Spleen (tissue), 11 donors: ENCODE data around the gene CST7. TPM values are rescaled to one million over a fixed set of nuclear protein-coding genes. Genes with fewer than 3 reads are reported as not detected.
A peak's percentile ranks its signal among the peaks of the same experiment; 100 is the strongest.

ENCODE experiments used
- DNase-seq: peaks from one replicate; pipeline ENCODE4 v3.0.0-alpha.2; 2020
- H3K27ac ChIP-seq, 8 donors: fragments of 200-600 bp; sonication (generic) in 7 of 8; 1 replicate in 4 of 8; 2 replicates in 4 of 8; pipeline versions ENCODE4 v1.5.0 to v1.8.0; 2016 to 2021; ENCODE audit warnings: inconsistent platforms in 4 of 8, mild to moderate bottlenecking in 4 of 8, moderate library complexity in 1 of 8
- H3K27me3 ChIP-seq, 7 donors: fragments of 200-600 bp; sonication (generic) in 6 of 7; replicated peaks in 1 of 7; 1 replicate in 4 of 7; 2 replicates in 3 of 7; pipeline versions ENCODE4 v1.5.0 to v1.8.0; 2016 to 2021; ENCODE audit warnings: inconsistent platforms in 3 of 7, mild to moderate bottlenecking in 1 of 7
- H3K36me3 ChIP-seq, 6 donors: fragments of 200-600 bp; sonication (generic) in 5 of 6; 1 replicate in 4 of 6; 2 replicates in 2 of 6; pipeline versions ENCODE4 v1.5.0 to v1.8.0; 2016 to 2021; ENCODE audit warnings: inconsistent platforms in 2 of 6
- H3K4me1 ChIP-seq, 6 donors: fragments of 200-600 bp; sonication (generic) in 5 of 6; 1 replicate in 3 of 6; 2 replicates in 3 of 6; pipeline versions ENCODE4 v1.5.0 to v1.8.0; 2016 to 2021; ENCODE audit warnings: inconsistent platforms in 3 of 6
- H3K4me3 ChIP-seq, 8 donors: fragments of 200-600 bp; sonication (generic) in 7 of 8; 1 replicate in 4 of 8; 2 replicates in 4 of 8; pipeline versions ENCODE4 v1.5.0 to v1.8.0; 2016 to 2021; ENCODE audit warnings: inconsistent platforms in 4 of 8, mild to moderate bottlenecking in 4 of 8, moderate library complexity in 2 of 8
- H3K9me3 ChIP-seq, 8 donors: fragments of 200-600 bp; sonication (generic) in 7 of 8; 1 replicate in 4 of 8; 2 replicates in 4 of 8; pipeline versions ENCODE4 v1.5.0 to v1.8.0; 2016 to 2021; ENCODE audit warnings: inconsistent platforms in 4 of 8
- POLR2A ChIP-seq, 3 donors: fragments of 450-650 bp; IDR thresholded peaks; one replicate each; pipeline ENCODE4 v1.5.1; 2017; ENCODE audit warnings: antibody characterized with exemption in 3 of 3, mild to moderate bottlenecking in 1 of 3
- POLR2AphosphoS5 ChIP-seq, 3 donors: sonication (generic); formaldehyde crosslinking; IDR thresholded peaks; one replicate each; pipeline ENCODE4 v1.5.1; 2017; ENCODE audit warnings: antibody characterized with exemption in 3 of 3
- WGBS, 5 donors: extraction: QIAGEN DNeasy Blood & Tissue Kit in 3 of 5; methylation state at CpG; one replicate each; pipeline versions ENCODE4 v1.1.5 to v1.1.7; 2013 to 2018; 5-methylcytosine and 5-hydroxymethylcytosine counted together
- intact Hi-C: fragments of 100-400 bp; cut with DNase I; formaldehyde crosslinking; loops from one replicate; pipeline ENCODE4 v1.15.0; 2023; ENCODE audit warnings: low total_unique reads
- polyA plus RNA-seq, 3 donors: library from polyadenylated mRNA; stranded (reverse); fragments of 200-250 nt; gene quantifications; one replicate each; pipeline ENCODE4 v1.2.1, GENCODE V29; 2013
- total RNA-seq, 7 donors: library from RNA; depleted of rRNA in 3 of 7; stranded (reverse); fragments of >200 nt in 3 of 7; fragmentation: NEBNext Ultra II Directional in 4 of 7; extraction: Animal tissue kit (Norgen Biotek cat#: 25700) in 4 of 7; gene quantifications; one replicate each; pipeline versions ENCODE4 v1.1.0 to v1.2.1, GENCODE V29; 2016 to 2021
- TF ChIP-seq, protein P1 (sequence below), 11 experiments: fragments of 200-600 bp in 7 of 11; fragments of 450-650 bp in 4 of 11; sonication (generic) in 4 of 11; IDR thresholded peaks in 8 of 11; conservative IDR thresholded peaks in 3 of 11; 1 replicate in 7 of 11; 2 replicates in 4 of 11; pipeline versions ENCODE4 v1.4.0 to v1.8.0; 2016 to 2021; ENCODE audit warnings: antibody characterized with exemption in 11 of 11, inconsistent platforms in 4 of 11, mild to moderate bottlenecking in 1 of 11
- donor health status: healthy with polysubstance abuse.
- donor health status: DM: no; HTN: no; CAD: no; lungs with moderate emphysema.
- donor health status: DM: no; HTN: no; CAD: no.
- donor health status: Bipolar disorder and iron deficiency.
- donor health status: healthy.
- donor health status: DM: no; HTN: no; CAD: no.
- donor health status: DM: yes; HTN: yes; CAD: no.

The CST7 gene
- total and polyA plus RNA-seq, 10 donors = 23.1 to 298 (median 63.8) TPM

DNA sequence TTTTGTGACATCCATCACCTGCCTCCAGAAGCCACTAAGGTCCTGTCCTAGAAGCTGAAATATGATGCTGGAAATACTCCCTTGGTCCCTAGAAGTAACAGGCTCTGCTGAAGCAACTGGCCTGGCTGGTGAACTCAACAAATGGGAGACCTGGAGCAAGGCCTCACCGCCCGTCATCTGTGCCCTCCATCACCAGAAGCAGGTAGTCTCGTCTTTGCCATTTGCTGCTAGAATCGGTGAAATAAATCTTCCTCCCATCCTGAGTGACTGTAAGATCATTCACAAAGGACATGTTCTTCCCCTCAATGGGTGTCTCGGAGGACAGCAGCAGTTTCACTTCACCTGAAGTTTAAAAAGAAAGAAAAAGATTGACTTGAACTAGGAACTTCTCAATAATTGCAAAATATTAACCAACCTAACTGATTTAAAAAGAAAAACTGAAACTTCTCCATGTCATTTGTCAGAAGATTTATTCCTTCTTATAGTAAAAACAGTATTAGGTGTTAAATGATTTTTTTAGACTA lies 21.0 kb downstream of the CST7 start:
- intact Hi-C loops = no loop called here
- WGBS, 5 donors = 82 to 91% (median 88%) methylated on average over 5 of the region's 5 CpGs
- no peak for DNase-seq
- H3K4me1 ChIP-seq = peaks cover 0 to 23% (median 0%) of the 10 kb centered on the region in 6 donors
- no peaks in the 10 kb centered on the region for H3K27me3 ChIP-seq
- peaks cover 0 to 2% (median 0%) of the 10 kb centered on the region in 8 donors for H3K9me3 ChIP-seq
- H3K36me3 ChIP-seq = peaks cover 0 to 97% (median 85%) of the 10 kb centered on the region in 6 donors
- peak overlapping the region in 2 of 8 donors; percentile 34 to 48 for H3K27ac ChIP-seq
- TF ChIP-seq POLR2AphosphoS5 (IDR thresholded peaks at IDR 0.05) (no peak), POLR2A (IDR thresholded peaks at IDR 0.05) (no peak)
- TF ChIP-seq, protein P1, sequence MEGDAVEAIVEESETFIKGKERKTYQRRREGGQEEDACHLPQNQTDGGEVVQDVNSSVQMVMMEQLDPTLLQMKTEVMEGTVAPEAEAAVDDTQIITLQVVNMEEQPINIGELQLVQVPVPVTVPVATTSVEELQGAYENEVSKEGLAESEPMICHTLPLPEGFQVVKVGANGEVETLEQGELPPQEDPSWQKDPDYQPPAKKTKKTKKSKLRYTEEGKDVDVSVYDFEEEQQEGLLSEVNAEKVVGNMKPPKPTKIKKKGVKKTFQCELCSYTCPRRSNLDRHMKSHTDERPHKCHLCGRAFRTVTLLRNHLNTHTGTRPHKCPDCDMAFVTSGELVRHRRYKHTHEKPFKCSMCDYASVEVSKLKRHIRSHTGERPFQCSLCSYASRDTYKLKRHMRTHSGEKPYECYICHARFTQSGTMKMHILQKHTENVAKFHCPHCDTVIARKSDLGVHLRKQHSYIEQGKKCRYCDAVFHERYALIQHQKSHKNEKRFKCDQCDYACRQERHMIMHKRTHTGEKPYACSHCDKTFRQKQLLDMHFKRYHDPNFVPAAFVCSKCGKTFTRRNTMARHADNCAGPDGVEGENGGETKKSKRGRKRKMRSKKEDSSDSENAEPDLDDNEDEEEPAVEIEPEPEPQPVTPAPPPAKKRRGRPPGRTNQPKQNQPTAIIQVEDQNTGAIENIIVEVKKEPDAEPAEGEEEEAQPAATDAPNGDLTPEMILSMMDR (IDR thresholded peaks at IDR 0.05 in 8 of 11, conservative IDR thresholded peaks at IDR 0.05 in 3 of 11) = no peak
- no peak overlapping the region for H3K4me3 ChIP-seq

DNA sequence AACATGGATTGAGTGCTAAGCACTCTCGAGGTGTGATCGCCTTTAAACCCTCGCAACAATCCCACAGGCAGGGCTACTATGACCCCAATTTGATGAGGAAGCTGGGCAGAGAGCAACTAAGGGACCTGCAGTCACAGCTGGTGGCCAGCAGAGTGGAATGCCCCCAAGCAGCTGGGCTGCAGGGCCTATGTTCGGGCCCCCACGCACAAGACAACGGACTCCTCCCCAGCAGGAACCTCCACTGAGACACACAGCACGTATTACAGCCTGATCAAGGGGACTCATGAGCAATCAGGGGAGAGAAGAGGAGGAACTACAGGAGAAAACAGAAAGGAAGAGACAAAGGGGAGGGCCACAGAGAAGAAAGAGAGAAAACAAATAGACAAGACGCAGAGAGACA lies 21.7 kb downstream of the CST7 start:
- Histone ChIP-seq H3K27me3 (no peaks in the 10 kb centered on the region), H3K36me3 (peaks cover 0 to 97% (median 81%) of the 10 kb centered on the region in 6 donors), H3K4me3 (no peak overlapping the region), H3K4me1 (peaks cover 0 to 23% (median 0%) of the 10 kb centered on the region in 6 donors), H3K27ac (peak overlapping the region in 3 of 8 donors; percentile 22 to 48 (median 34)), H3K9me3 (peaks cover 0 to 9% (median under 1%) of the 10 kb centered on the region in 8 donors)
- TF ChIP-seq POLR2AphosphoS5 (IDR thresholded peaks at IDR 0.05) = no peak
- TF ChIP-seq, protein P1 (IDR thresholded peaks at IDR 0.05 in 8 of 11, conservative IDR thresholded peaks at IDR 0.05 in 3 of 11) = no peak
- no peak for TF ChIP-seq POLR2A (IDR thresholded peaks at IDR 0.05)
- intact Hi-C loops = no loop called here
- 74 to 82% (median 79%) methylated on average over 8 of the region's 8 CpGs for WGBS, 5 donors
- DNase-seq = peak; percentile 54

DNA sequence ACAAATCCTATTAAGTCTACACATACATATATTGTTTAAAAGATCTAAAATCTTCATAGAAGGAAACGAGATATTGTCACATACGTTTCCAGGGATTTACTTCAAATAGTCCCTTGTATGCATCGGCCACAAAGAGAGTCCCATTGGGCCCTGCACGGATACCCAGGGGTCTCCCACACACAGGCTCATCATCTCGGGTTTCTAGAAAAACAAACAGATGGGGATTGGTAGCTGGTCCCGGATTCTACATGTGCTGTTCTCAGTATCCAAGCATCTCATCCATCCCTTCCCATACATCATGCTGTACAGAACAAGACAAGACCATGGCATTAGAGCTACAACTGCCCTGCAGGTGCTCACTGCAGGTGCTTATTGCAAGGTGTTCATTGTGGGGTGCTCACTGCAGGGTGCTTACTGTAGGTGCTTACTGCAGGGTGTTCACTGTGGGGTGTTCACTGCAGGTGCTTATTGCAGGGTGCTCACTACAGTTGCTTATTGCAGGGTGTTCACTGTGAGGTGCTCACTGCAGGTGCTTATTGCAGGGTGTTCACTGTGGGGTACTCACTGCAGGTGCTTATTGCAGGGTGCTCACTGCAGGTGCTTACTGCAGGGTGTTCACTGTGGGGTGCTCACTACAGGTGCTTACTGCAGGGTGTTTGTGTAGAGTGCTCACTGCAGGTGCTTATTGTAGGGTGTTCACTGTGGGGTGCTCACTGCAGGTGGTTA lies 22.5 kb downstream of the CST7 start:
- no peak for DNase-seq
- no peak for TF ChIP-seq POLR2A (IDR thresholded peaks at IDR 0.05)
- TF ChIP-seq, protein P1 (IDR thresholded peaks at IDR 0.05 in 8 of 11, conservative IDR thresholded peaks at IDR 0.05 in 3 of 11) = no peak
- no peak for TF ChIP-seq POLR2AphosphoS5 (IDR thresholded peaks at IDR 0.05)
- H3K36me3 ChIP-seq = peaks cover 0 to 97% (median 80%) of the 10 kb centered on the region in 6 donors
- H3K27me3 ChIP-seq = no peaks in the 10 kb centered on the region
- peaks cover 0 to 23% (median 0%) of the 10 kb centered on the region in 6 donors for H3K4me1 ChIP-seq
- peaks cover 0 to 17% (median 8%) of the 10 kb centered on the region in 8 donors for H3K9me3 ChIP-seq
- intact Hi-C loops = no loop called here
- peak overlapping the region in 2 of 8 donors; percentile 34 to 48 for H3K27ac ChIP-seq
- 91 to 96% (median 92%) methylated on average over 6 of the region's 6 CpGs for WGBS, 5 donors
- no peak overlapping the region for H3K4me3 ChIP-seq

DNA sequence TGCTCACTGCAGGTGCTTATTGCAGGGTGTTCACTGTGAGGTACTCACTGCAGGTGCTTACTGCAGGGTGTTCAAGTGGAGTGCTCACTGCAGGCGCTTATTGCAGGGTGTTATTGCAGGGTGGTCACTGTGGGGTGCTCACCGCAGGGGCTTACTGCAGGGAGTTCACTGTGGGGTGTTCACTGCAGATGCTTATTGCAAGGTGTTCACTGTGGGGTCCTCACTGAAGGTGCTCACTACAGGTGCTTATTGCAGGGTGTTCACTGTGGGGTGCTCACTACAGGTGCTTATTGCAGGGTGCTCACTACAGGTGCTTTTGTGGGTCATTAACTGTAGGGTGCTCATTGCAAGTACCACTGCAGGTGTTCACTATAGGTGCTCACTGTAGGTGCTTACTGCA lies 23.3 kb downstream of the CST7 start:
- Histone ChIP-seq H3K36me3 (peaks cover 0 to 97% (median 81%) of the 10 kb centered on the region in 6 donors), H3K27me3 (no peaks in the 10 kb centered on the region), H3K4me1 (peaks cover 0 to 23% (median 0%) of the 10 kb centered on the region in 6 donors), H3K27ac (no peak overlapping the region), H3K9me3 (peaks cover 0 to 22% (median 12%) of the 10 kb centered on the region in 8 donors), H3K4me3 (no peak overlapping the region)
- WGBS, 5 donors = 92 to 100% (median 96%) methylated on average over 2 of the region's 2 CpGs
- intact Hi-C loops = no loop called here
- DNase-seq = no peak
- TF ChIP-seq POLR2AphosphoS5 (IDR thresholded peaks at IDR 0.05) = no peak
